Testis (tissue), 3 donors: ENCODE results near the gene EDARADD. TPM values are rescaled to one million over a fixed set of nuclear protein-coding genes. Genes with fewer than 3 reads are reported as not detected.

Experiments used
- DNase-seq: peaks from one replicate; pipeline ENCODE4 v3.0.0-alpha.2; 2019
- H3K27ac ChIP-seq, 2 donors: fragments of 200-600 bp; sonication (generic); one replicate each; pipeline ENCODE4 v1.5.1; 2019
- H3K27me3 ChIP-seq: fragments of 200-600 bp; sonication (generic); one replicate; pipeline ENCODE4 v1.5.1; 2019
- H3K36me3 ChIP-seq: fragments of 200-600 bp; sonication (generic); one replicate; pipeline ENCODE4 v1.5.1; 2017; ENCODE audit warnings: low read depth; ENCODE audit errors: missing control alignments
- H3K4me1 ChIP-seq: fragments of 200-600 bp; sonication (generic); one replicate; pipeline ENCODE4 v1.5.1; 2019
- H3K4me3 ChIP-seq, 2 donors: fragments of 200-600 bp; sonication (generic); one replicate each; pipeline ENCODE4 v1.5.1; 2017 to 2019
- H3K9me3 ChIP-seq: fragments of 200-600 bp; sonication (generic); one replicate; pipeline ENCODE4 v1.5.1; 2017
- POLR2A ChIP-seq: fragments of 450-650 bp; IDR thresholded peaks from one replicate; pipeline ENCODE4 v1.6.1; 2017; ENCODE audit warnings: antibody characterized with exemption, mild to moderate bottlenecking, moderate library complexity
- WGBS, 2 donors: methylation state at CpG; one replicate each; pipeline ENCODE4 v1.1.5; 2018; 5-methylcytosine and 5-hydroxymethylcytosine counted together
- intact Hi-C: fragments of 100-400 bp; cut with DNase I; formaldehyde crosslinking; loops from one replicate; pipeline ENCODE4 v1.15.1; 2023; ENCODE audit warnings: low total_unique reads
- polyA plus RNA-seq: library from polyadenylated mRNA; stranded (reverse); fragments of 350-450 nt; fragmentation: Illumina TruSeq; extraction: RNeasy Lipid Tissue Mini Kit (QIAGEN cat#74804); gene quantifications from one replicate; pipeline ENCODE4 v1.2.3, GENCODE V29; 2014; ENCODE audit warnings: low read depth, low replicate concordance; ENCODE audit not compliant: insufficient read depth
- total RNA-seq, 2 donors: library from RNA; depleted of rRNA; stranded (reverse); fragments of >200 nt; gene quantifications; one replicate each; pipeline ENCODE4 v1.2.3, GENCODE V29; 2016
- TF ChIP-seq, protein P1 (sequence below), 3 experiments: fragments of 450-650 bp in 2 of 3; fragments of 200-600 bp in 1 of 3; sonication (generic) in 1 of 3; IDR thresholded peaks; one replicate each; pipeline ENCODE4 v1.5.1; 2016 to 2019; ENCODE audit warnings: antibody characterized with exemption in 3 of 3, mild to moderate bottlenecking in 2 of 3, moderate library complexity in 1 of 3

EDARADD gene
- total and polyA plus RNA-seq, 3 donors from 2014 or later: 3.2 to 5.8 (median 3.9) TPM

- no peaks in the 10 kb centered on the region for H3K27me3 ChIP-seq
- TF ChIP-seq, protein P1, sequence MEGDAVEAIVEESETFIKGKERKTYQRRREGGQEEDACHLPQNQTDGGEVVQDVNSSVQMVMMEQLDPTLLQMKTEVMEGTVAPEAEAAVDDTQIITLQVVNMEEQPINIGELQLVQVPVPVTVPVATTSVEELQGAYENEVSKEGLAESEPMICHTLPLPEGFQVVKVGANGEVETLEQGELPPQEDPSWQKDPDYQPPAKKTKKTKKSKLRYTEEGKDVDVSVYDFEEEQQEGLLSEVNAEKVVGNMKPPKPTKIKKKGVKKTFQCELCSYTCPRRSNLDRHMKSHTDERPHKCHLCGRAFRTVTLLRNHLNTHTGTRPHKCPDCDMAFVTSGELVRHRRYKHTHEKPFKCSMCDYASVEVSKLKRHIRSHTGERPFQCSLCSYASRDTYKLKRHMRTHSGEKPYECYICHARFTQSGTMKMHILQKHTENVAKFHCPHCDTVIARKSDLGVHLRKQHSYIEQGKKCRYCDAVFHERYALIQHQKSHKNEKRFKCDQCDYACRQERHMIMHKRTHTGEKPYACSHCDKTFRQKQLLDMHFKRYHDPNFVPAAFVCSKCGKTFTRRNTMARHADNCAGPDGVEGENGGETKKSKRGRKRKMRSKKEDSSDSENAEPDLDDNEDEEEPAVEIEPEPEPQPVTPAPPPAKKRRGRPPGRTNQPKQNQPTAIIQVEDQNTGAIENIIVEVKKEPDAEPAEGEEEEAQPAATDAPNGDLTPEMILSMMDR (IDR thresholded peaks at IDR 0.05): no peak
- no peak for TF ChIP-seq POLR2A
- WGBS, 2 donors: 90 to 94% methylated on average over 4 of the region's 4 CpGs
- intact Hi-C loops: no loop called here
- no peak overlapping the region for H3K4me3 ChIP-seq
- no peak for DNase-seq
- no peaks in the 10 kb centered on the region for H3K36me3 ChIP-seq
- H3K9me3 ChIP-seq: no peaks in the 10 kb centered on the region
- no peak overlapping the region for H3K27ac ChIP-seq
- no peaks in the 10 kb centered on the region for H3K4me1 ChIP-seq
Observed at GRCh38 chr1:236532850-236533249, 138.8 kb downstream of the EDARADD start.

DNA sequence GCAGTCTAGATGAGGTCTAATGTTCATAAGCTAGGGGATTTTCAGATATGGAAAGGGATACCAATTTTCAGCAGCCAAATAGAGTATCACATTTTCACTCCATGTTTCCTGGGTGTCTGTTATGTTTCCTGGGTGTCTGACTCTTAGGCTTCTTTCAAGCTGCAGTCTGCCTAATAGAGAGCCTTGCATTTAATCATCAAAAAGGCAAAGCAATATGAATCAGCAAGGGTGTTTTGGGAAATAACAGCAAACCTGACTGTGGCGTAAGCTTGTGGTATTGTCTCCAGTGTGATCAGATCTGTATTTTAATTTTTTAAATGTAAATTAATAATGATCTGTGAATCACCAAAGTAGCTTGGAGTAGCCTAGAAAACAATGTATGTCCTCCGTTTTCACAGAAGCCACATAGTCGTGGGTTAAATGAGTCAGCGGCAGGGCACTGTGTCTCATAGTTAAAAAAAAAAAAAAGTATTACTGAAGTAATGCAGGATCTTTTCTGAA lies 140.1 kb downstream of the EDARADD start:
- DNase-seq: no peak
- no peak for TF ChIP-seq POLR2A
- TF ChIP-seq, protein P1 (IDR thresholded peaks at IDR 0.05): no peak
- no peak overlapping the region for H3K4me3 ChIP-seq
- H3K27ac ChIP-seq: no peak overlapping the region
- no peaks in the 10 kb centered on the region for H3K9me3 ChIP-seq
- WGBS, 2 donors: 90% methylated on average over 4 of the region's 4 CpGs
- no peaks in the 10 kb centered on the region for H3K4me1 ChIP-seq
- no peaks in the 10 kb centered on the region for H3K36me3 ChIP-seq
- intact Hi-C loops: no loop called here
- no peaks in the 10 kb centered on the region for H3K27me3 ChIP-seq

Other genes with a start within 250 kb of the EDARADD start
- 10 to 100 TPM; 16.2 to 20.3 TPM for gene ERO1B, start 112.3 kb upstream of the EDARADD start, total RNA-seq
- 53.8 TPM for gene ERO1B, start 112.3 kb upstream of the EDARADD start, polyA plus RNA-seq
- gene LGALS8, start 129.7 kb downstream of the EDARADD start, total RNA-seq: 100 to 1,000 TPM; 115 to 122 TPM
- 114 TPM for gene LGALS8, start 129.7 kb downstream of the EDARADD start, polyA plus RNA-seq
- 10 to 100 TPM; 51.7 to 57.7 TPM for gene HEATR1, start 210.2 kb downstream of the EDARADD start, total RNA-seq
- 27.9 TPM for gene HEATR1, start 210.2 kb downstream of the EDARADD start, polyA plus RNA-seq